Measurements from ENCODE around the gene SNX6. TPM values are rescaled to one million over a fixed set of nuclear protein-coding genes. Genes with fewer than 3 reads are reported as not detected.
"Not testable (repeated sequence)": the region's sequence is repeated elsewhere in the genome, so short reads cannot be mapped to it uniquely, and the experiment has no call there.

The SNX6 gene
- total RNA-seq, 1 donor from 2014 or later = 60.4 TPM

DNA sequence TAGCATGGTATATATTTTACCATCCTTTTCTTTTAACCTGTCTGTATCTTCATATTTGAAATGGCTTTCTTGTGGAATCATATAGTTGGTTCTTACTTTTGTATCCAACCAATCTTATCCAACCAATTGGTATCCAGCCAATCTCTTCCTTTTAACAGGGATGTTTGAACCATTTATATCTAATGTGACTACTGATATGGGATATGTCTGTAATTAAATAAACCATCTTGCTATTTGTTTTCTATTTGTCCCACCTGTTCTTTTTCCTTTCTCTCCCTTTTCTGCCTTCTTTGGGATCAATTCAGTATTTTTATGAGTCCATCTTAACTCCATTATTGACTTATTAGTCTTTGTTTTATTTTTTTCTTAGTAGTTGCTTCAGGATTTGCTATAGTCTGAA lies 30.8 kb upstream of the SNX6 start:
- no peak for TF ChIP-seq CTCF (IDR thresholded peaks at IDR 0.05; ENCODE audit: borderline replicate concordance)
- Histone ChIP-seq H3K4me1 (no peaks in the 10 kb centered on the region), H3K27ac (replicated peaks) (no peak overlapping the region), H3K9me3 (replicated peaks) (peaks cover 29% of the 10 kb centered on the region), H3K27me3 (ENCODE audit: low read depth) (no peaks in the 10 kb centered on the region), H3K4me3 (no peak overlapping the region), H3K36me3 (no peaks in the 10 kb centered on the region)
- no peak for DNase-seq
- intact Hi-C loops (cut with micrococcal nuclease) = no loop called here

- no peaks in the 10 kb centered on the region for H3K36me3 ChIP-seq
- no peaks in the 10 kb centered on the region for H3K4me1 ChIP-seq
- H3K9me3 ChIP-seq (replicated peaks) = peaks cover 6% of the 10 kb centered on the region
- no peak for TF ChIP-seq CTCF (IDR thresholded peaks at IDR 0.05; ENCODE audit: borderline replicate concordance)
- no peak for DNase-seq
- H3K27ac ChIP-seq (replicated peaks) = no peak overlapping the region
- no peak overlapping the region for H3K4me3 ChIP-seq
- intact Hi-C loops (cut with micrococcal nuclease) = no loop called here
- no peaks in the 10 kb centered on the region for H3K27me3 ChIP-seq (ENCODE audit: low read depth)
These were observed 26.0 kb upstream of the SNX6 start for GRCh38 chr14:34655959-34656358.

DNA sequence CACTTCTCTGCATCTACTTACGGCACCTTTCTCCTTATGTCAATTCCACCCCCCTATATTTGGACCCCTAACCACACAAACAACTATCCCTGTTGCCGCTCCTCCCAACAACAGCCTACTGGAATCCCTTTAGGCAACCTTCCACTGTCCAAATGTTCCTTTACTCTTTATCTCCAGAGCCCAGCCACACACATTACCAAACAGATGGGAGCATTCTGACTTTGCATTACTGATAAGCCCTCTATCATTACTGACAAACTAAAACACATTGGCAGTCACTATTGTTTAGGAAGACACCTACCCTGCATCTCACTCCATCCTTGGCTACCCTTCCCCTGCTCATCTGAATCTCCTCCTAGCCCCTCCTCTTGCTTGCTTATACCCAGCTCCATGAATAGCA lies 23.1 kb upstream of the SNX6 start:
- H3K4me3 ChIP-seq; H3K36me3 ChIP-seq; H3K27ac ChIP-seq (replicated peaks); intact Hi-C loops (cut with micrococcal nuclease); H3K4me1 ChIP-seq; H3K9me3 ChIP-seq (replicated peaks); DNase-seq; H3K27me3 ChIP-seq (ENCODE audit: low read depth): not testable (repeated sequence)

- H3K27me3 ChIP-seq (ENCODE audit: low read depth); H3K4me3 ChIP-seq; H3K36me3 ChIP-seq; H3K9me3 ChIP-seq (replicated peaks); H3K27ac ChIP-seq (replicated peaks); intact Hi-C loops (cut with micrococcal nuclease); DNase-seq; H3K4me1 ChIP-seq: not testable (repeated sequence)
These were observed 22.4 kb upstream of the SNX6 start for GRCh38 chr14:34652348-34652747.

DNA sequence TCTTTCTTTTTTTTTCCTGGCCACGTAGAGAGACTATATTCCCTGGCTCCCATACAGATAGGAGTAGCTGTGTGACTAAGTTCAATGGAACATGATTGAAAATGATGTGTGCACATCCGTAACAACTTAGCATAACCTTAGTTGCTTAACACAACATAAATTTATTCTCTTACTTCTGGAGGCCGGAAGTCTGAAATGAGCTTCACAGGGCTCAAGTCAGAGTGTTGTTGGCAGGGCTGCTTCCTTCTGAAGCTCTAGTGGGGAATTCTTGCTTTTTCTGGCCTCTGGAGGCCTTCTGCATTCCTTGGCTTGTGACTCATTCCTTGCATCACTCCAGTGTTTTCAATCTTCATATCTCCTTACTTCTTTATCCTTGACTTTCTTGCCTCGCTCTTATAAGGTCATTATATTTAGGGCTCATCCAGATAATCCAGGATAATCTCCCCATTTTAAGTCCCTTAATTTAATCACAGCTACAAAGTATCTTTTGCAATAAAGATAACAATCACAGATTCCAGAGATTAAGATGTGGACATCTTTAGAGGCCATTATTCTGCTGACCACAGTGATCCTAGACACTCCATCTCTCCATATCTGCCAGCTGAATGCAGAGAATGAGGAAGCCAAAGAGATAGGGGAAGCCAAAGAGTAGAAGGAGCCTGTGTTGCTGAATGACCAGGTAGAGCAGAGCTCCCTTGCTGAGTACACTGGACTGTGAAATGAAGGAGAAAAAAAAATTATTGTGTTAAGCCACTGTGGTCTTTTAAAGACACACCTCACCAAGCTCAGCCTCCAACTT lies 21.0 kb upstream of the SNX6 start:
- DNase-seq = no peak
- intact Hi-C loops (cut with micrococcal nuclease) = no loop called here
- Histone ChIP-seq H3K27me3 (ENCODE audit: low read depth) (no peaks in the 10 kb centered on the region), H3K9me3 (replicated peaks) (no peaks in the 10 kb centered on the region), H3K36me3 (no peaks in the 10 kb centered on the region), H3K27ac (replicated peaks) (no peak overlapping the region), H3K4me3 (no peak overlapping the region), H3K4me1 (no peaks in the 10 kb centered on the region)
- TF ChIP-seq CTCF (IDR thresholded peaks at IDR 0.05; ENCODE audit: borderline replicate concordance) = no peak

DNA sequence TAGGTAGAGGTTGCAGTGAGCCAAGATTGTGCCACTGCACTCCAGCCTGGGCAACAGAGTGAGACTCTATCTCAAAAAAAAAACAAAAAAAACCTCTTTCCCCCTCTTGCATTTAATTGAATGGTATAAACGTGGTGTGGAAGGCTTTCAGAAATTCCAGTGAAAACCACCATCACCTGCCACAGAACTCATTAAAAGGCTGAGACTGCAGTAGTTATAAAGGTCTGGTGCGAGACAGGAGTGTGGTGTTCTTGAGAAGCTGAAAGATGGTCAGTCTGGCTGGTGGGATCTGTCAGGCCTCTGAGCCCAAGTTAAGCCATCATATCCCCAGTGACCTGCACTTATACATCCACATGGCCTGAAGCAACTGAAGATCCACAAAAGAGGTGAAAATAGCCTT lies 20.1 kb upstream of the SNX6 start:
- H3K4me1 ChIP-seq; H3K4me3 ChIP-seq; H3K36me3 ChIP-seq; intact Hi-C loops (cut with micrococcal nuclease); H3K27ac ChIP-seq (replicated peaks); H3K9me3 ChIP-seq (replicated peaks); H3K27me3 ChIP-seq (ENCODE audit: low read depth); DNase-seq: not testable (repeated sequence)

- H3K36me3 ChIP-seq = no peaks in the 10 kb centered on the region
- no peaks in the 10 kb centered on the region for H3K4me1 ChIP-seq
- intact Hi-C loops (cut with micrococcal nuclease) = no loop called here
- no peaks in the 10 kb centered on the region for H3K27me3 ChIP-seq (ENCODE audit: low read depth)
- DNase-seq = no peak
- no peak for TF ChIP-seq CTCF (IDR thresholded peaks at IDR 0.05; ENCODE audit: borderline replicate concordance)
- H3K27ac ChIP-seq (replicated peaks) = no peak overlapping the region
- H3K4me3 ChIP-seq = no peak overlapping the region
- H3K9me3 ChIP-seq (replicated peaks) = no peaks in the 10 kb centered on the region
These were observed 19.4 kb upstream of the SNX6 start for GRCh38 chr14:34649344-34649743.
